ENCODE results near the gene BLID. TPM values are rescaled to one million over a fixed set of nuclear protein-coding genes. Genes with fewer than 3 reads are reported as not detected.

The BLID gene
- 1 to 10 TPM in 1 of 2 donors, not detected in 1; 3.3 TPM for total RNA-seq

- intact Hi-C loops (cut with DNase I) = no loop called here
- Histone ChIP-seq H3K4me1 (replicated peaks) (no peaks in the 10 kb centered on the region), H3K36me3 (no peaks in the 10 kb centered on the region), H3K27me3 (replicated peaks; ENCODE audit: insufficient read depth) (no peaks in the 10 kb centered on the region), H3K27ac (no peak within 1 kb of the TSS), H3K9me3 (no peaks in the 10 kb centered on the region), H3K4me3 (no peak within 1 kb of the TSS)
- TF ChIP-seq CTCF (IDR thresholded peaks at IDR 0.05) (peak in 3 of 4 experiments; percentile 34 to 55 (median 53)), POLR2A (IDR thresholded peaks at IDR 0.05) (no peak), POLR2AphosphoS5 (IDR thresholded peaks at IDR 0.05) (peak; percentile 83)
- DNase-seq (ENCODE audit: low spot score) = peak; percentile 70
- WGBS = 69% methylated on average over 11 of the region's 11 CpGs
Observed at GRCh38 chr11:122115524-122116379, at the start of gene BLID. Gene BLID (minus strand): TSS chr11:122116215. CDS start chr11:122115922, 293 bp downstream.

GRCh38 chr11:122163053-122163819 is 47.2 kb upstream of the BLID start:
- Histone ChIP-seq H3K9me3 (no peaks in the 10 kb centered on the region), H3K27me3 (replicated peaks; ENCODE audit: insufficient read depth) (no peaks in the 10 kb centered on the region), H3K27ac (no peak overlapping the region), H3K4me1 (replicated peaks) (peaks cover 5% of the 10 kb centered on the region), H3K36me3 (no peaks in the 10 kb centered on the region), H3K4me3 (no peak overlapping the region)
- intact Hi-C loops (cut with DNase I) = no loop called here
- DNase-seq (ENCODE audit: low spot score) = no peak
- TF ChIP-seq CTCF (IDR thresholded peaks at IDR 0.05) (no peak), POLR2AphosphoS5 (IDR thresholded peaks at IDR 0.05) (no peak), POLR2A (IDR thresholded peaks at IDR 0.05) (no peak)
- 86% methylated on average over 3 of the region's 3 CpGs for WGBS

- peaks cover 5% of the 10 kb centered on the region for H3K4me1 ChIP-seq (replicated peaks)
- intact Hi-C loops (cut with DNase I) = no loop called here
- TF ChIP-seq POLR2AphosphoS5 (IDR thresholded peaks at IDR 0.05) (peak; percentile 88), CTCF (IDR thresholded peaks at IDR 0.05) (no peak), POLR2A (IDR thresholded peaks at IDR 0.05) (no peak)
- H3K36me3 ChIP-seq = no peaks in the 10 kb centered on the region
- peak; percentile 25 for DNase-seq (ENCODE audit: low spot score)
- H3K4me3 ChIP-seq = no peak overlapping the region
- WGBS = 46% methylated on average over 2 of the region's 2 CpGs
- H3K27me3 ChIP-seq (replicated peaks; ENCODE audit: insufficient read depth) = no peaks in the 10 kb centered on the region
- H3K27ac ChIP-seq = peak overlapping the region in 1 of 2 donors; percentile 7
- no peaks in the 10 kb centered on the region for H3K9me3 ChIP-seq
Observed at GRCh38 chr11:122162095-122162494, 46.1 kb upstream of the BLID start.

GRCh38 chr11:122160841-122161590 is 45.0 kb upstream of the BLID start:
- Histone ChIP-seq H3K36me3 (no peaks in the 10 kb centered on the region), H3K27ac (no peak overlapping the region), H3K4me3 (no peak overlapping the region), H3K27me3 (replicated peaks; ENCODE audit: insufficient read depth) (no peaks in the 10 kb centered on the region), H3K9me3 (no peaks in the 10 kb centered on the region), H3K4me1 (replicated peaks) (peaks cover 5% of the 10 kb centered on the region)
- DNase-seq (ENCODE audit: low spot score) = no peak
- WGBS = 89% methylated on average over 6 of the region's 6 CpGs
- TF ChIP-seq POLR2A (IDR thresholded peaks at IDR 0.05) = no peak
- no peak for TF ChIP-seq CTCF (IDR thresholded peaks at IDR 0.05)
- no peak for TF ChIP-seq POLR2AphosphoS5 (IDR thresholded peaks at IDR 0.05)
- intact Hi-C loops (cut with DNase I) = no loop called here

Data from prostate gland (tissue), 2 donors.